ENCODE results near the gene KPNA3. TPM values are rescaled to one million over a fixed set of nuclear protein-coding genes. Genes with fewer than 3 reads are reported as not detected.

KPNA3 gene
- total RNA-seq, result 60.0 TPM
- long read RNA-seq, full-length matches to known transcripts, result 133 of 149 reads
- long read RNA-seq, partial matches to known transcripts, result 9 of 149 reads
- long read RNA-seq, other reads (novel, unspliced or antisense), result 7 of 149 reads

GRCh38 chr13:49792550-49793324, at the start of gene KPNA3:
KPNA3 (minus strand) TSS chr13:49792682; CDS start chr13:49792506, 176 bp downstream.
- DNase-seq, result peak; percentile 96
- no peaks in the 10 kb centered on the region for H3K27me3 ChIP-seq (ENCODE audit: low read depth)
- intact Hi-C loops (cut with micrococcal nuclease), result loop anchor here (10.0 kb wide), 1 partner anchor 98 kb away; the partner anchor contains the start of gene EBPL
- peak; percentile 22 for TF ChIP-seq CTCF (IDR thresholded peaks at IDR 0.05; ENCODE audit: borderline replicate concordance)
- peak within 1 kb of the TSS; percentile 99 for H3K27ac ChIP-seq (replicated peaks)
- H3K36me3 ChIP-seq, result no peaks in the 10 kb centered on the region
- H3K9me3 ChIP-seq (replicated peaks), result no peaks in the 10 kb centered on the region
- H3K4me3 ChIP-seq, result peak within 1 kb of the TSS; percentile 87
- peaks cover 44% of the 10 kb centered on the region for H3K4me1 ChIP-seq

GRCh38 chr13:49841964-49842363, 49.5 kb upstream of the KPNA3 start:
- Histone ChIP-seq H3K36me3 (no peaks in the 10 kb centered on the region), H3K4me1 (no peaks in the 10 kb centered on the region), H3K27me3 (ENCODE audit: low read depth) (no peaks in the 10 kb centered on the region), H3K4me3 (no peak overlapping the region), H3K9me3 (replicated peaks) (no peaks in the 10 kb centered on the region), H3K27ac (replicated peaks) (no peak overlapping the region)
- no peak for DNase-seq
- intact Hi-C loops (cut with micrococcal nuclease), result loop anchor here (5.0 kb wide), 1 partner anchor 170 kb away; no protein-coding TSS in a partner anchor
- no peak for TF ChIP-seq CTCF (IDR thresholded peaks at IDR 0.05; ENCODE audit: borderline replicate concordance)

GRCh38 chr13:49840675-49841074, 48.2 kb upstream of the KPNA3 start:
- DNase-seq, result no peak
- Histone ChIP-seq H3K36me3 (no peaks in the 10 kb centered on the region), H3K9me3 (replicated peaks) (no peaks in the 10 kb centered on the region), H3K27ac (replicated peaks) (no peak overlapping the region), H3K27me3 (ENCODE audit: low read depth) (no peaks in the 10 kb centered on the region), H3K4me3 (no peak overlapping the region), H3K4me1 (no peaks in the 10 kb centered on the region)
- TF ChIP-seq CTCF (IDR thresholded peaks at IDR 0.05; ENCODE audit: borderline replicate concordance), result no peak
- intact Hi-C loops (cut with micrococcal nuclease), result loop anchor here (5.0 kb wide), 1 partner anchor 168 kb away; no protein-coding TSS in a partner anchor

- Histone ChIP-seq H3K36me3 (no peaks in the 10 kb centered on the region), H3K27me3 (ENCODE audit: low read depth) (no peaks in the 10 kb centered on the region), H3K4me1 (no peaks in the 10 kb centered on the region), H3K9me3 (replicated peaks) (no peaks in the 10 kb centered on the region), H3K4me3 (no peak overlapping the region), H3K27ac (replicated peaks) (no peak overlapping the region)
- no peak for TF ChIP-seq CTCF (IDR thresholded peaks at IDR 0.05; ENCODE audit: borderline replicate concordance)
- intact Hi-C loops (cut with micrococcal nuclease), result loop anchor here (5.0 kb wide), 1 partner anchor 168 kb away; no protein-coding TSS in a partner anchor
- no peak for DNase-seq
Measured at GRCh38 chr13:49840266-49840665, 47.8 kb upstream of the KPNA3 start.

- intact Hi-C loops (cut with micrococcal nuclease), result no loop called here
- no peaks in the 10 kb centered on the region for H3K36me3 ChIP-seq
- no peaks in the 10 kb centered on the region for H3K9me3 ChIP-seq (replicated peaks)
- no peak for TF ChIP-seq CTCF (IDR thresholded peaks at IDR 0.05; ENCODE audit: borderline replicate concordance)
- no peaks in the 10 kb centered on the region for H3K27me3 ChIP-seq (ENCODE audit: low read depth)
- H3K4me1 ChIP-seq, result no peaks in the 10 kb centered on the region
- no peak overlapping the region for H3K4me3 ChIP-seq
- no peak overlapping the region for H3K27ac ChIP-seq (replicated peaks)
- DNase-seq, result no peak
Measured at GRCh38 chr13:49838989-49839388, 46.5 kb upstream of the KPNA3 start.

Data from left ventricle myocardium inferior (tissue), 1 donor.